ENCODE data around the gene NTNG1. TPM values are rescaled to one million over a fixed set of nuclear protein-coding genes. Genes with fewer than 3 reads are reported as not detected.

NTNG1 gene
- total RNA-seq, 1 experiment from 2014 or later: 1.5 TPM

GRCh38 chr1:107273515-107273914 lies 132.7 kb downstream of the NTNG1 start:
- H2BK5ac ChIP-seq (ENCODE audit: insufficient read length, low read length): no peak overlapping the region
- no peak overlapping the region for H3K14ac ChIP-seq (ENCODE audit: insufficient read depth, low read length)
- H3K9ac ChIP-seq (ENCODE audit: extremely low read depth, insufficient read length, low read length): no peak overlapping the region
- H2BK15ac ChIP-seq (ENCODE audit: low read depth, low read length): no peak overlapping the region
- no peak overlapping the region for H4K5ac ChIP-seq (ENCODE audit: insufficient read length, low read depth, low read length)
- H3K4ac ChIP-seq (ENCODE audit: low read depth, low read length): no peak overlapping the region
- no peaks in the 10 kb centered on the region for H4K20me1 ChIP-seq (ENCODE audit: control insufficient read depth, insufficient read depth, insufficient read length)
- no peaks in the 10 kb centered on the region for H3K27me3 ChIP-seq (ENCODE audit: insufficient read depth, low read length)
- no peak overlapping the region for H2BK20ac ChIP-seq (ENCODE audit: low read depth, low read length, poor library complexity, severe bottlenecking)
- no peak overlapping the region for H3K18ac ChIP-seq (ENCODE audit: insufficient read length, low read depth, low read length)
- no peak for TF ChIP-seq CTCF (conservative IDR thresholded peaks at IDR 0.05)
- H3K27ac ChIP-seq (ENCODE audit: insufficient read length, low read depth, low read length): no peak overlapping the region
- no peak for DNase-seq
- no peak overlapping the region for H3K56ac ChIP-seq (ENCODE audit: insufficient read length, low read depth, low read length)
- no peaks in the 10 kb centered on the region for H3K79me2 ChIP-seq (ENCODE audit: insufficient read depth, low read length)
- no CpG with 5 or more reads among the region's 3 CpGs for WGBS (ENCODE audit: extremely low coverage, insufficient read length, low lambda C conversion rate)
- H3K4me1 ChIP-seq (ENCODE audit: insufficient read depth, low read length): no peaks in the 10 kb centered on the region; the same call in 1 of the 2 replicates
- no peak overlapping the region for H4K8ac ChIP-seq (replicated peaks; ENCODE audit: insufficient read length, low read depth, low read length)
- H3K27ac Mint-ChIP-seq: no peak overlapping the region
- H3T11ph ChIP-seq (ENCODE audit: low read length): no peak overlapping the region
- H4K91ac ChIP-seq (ENCODE audit: insufficient read length, low read depth, low read length): no peak overlapping the region
- no peaks in the 10 kb centered on the region for H3K9me3 Mint-ChIP-seq
- no peaks in the 10 kb centered on the region for H3K36me3 Mint-ChIP-seq (ENCODE audit: insufficient read depth in 1 of 3, low read depth in 3 of 3)
- H3K4me1 Mint-ChIP-seq: peaks cover 12 to 13% of the 10 kb centered on the region in 2 experiments
- no peak overlapping the region for H3K4me3 Mint-ChIP-seq
- no peak overlapping the region for H2AFZ ChIP-seq (ENCODE audit: low read length)
- H2BK120ac ChIP-seq (ENCODE audit: low read depth, low read length, poor library complexity, severe bottlenecking): no peak overlapping the region
- no peak overlapping the region for H2AK5ac ChIP-seq (ENCODE audit: insufficient read length, low read length)
- no peaks in the 10 kb centered on the region for H3K9me3 ChIP-seq (ENCODE audit: control insufficient read depth, low read depth, low read length)
- H3K4me2 ChIP-seq (ENCODE audit: insufficient read depth, insufficient read length, low read length): no peak overlapping the region
- H3K79me1 ChIP-seq (ENCODE audit: insufficient read depth, low read depth, low read length, poor library complexity, severe bottlenecking): no peaks in the 10 kb centered on the region
- no peaks in the 10 kb centered on the region for H3K23me2 ChIP-seq (ENCODE audit: insufficient read length, low read depth, low read length, poor library complexity, severe bottlenecking)
- H3K27me3 Mint-ChIP-seq (ENCODE audit: low read depth): no peaks in the 10 kb centered on the region
- no peak overlapping the region for H3K23ac ChIP-seq (ENCODE audit: insufficient read length, low read depth, low read length)
- no peak overlapping the region for H2BK12ac ChIP-seq (ENCODE audit: insufficient read length, low read depth, low read length)
